AG09309 (cell line): ENCODE measurements around the gene SOWAHC.

Experiments used
- DNase-seq: peaks from one replicate; pipeline ENCODE4 v3.0.0-alpha.2; 2010; ENCODE audit warnings: low read depth
- H3K4me3 ChIP-seq: 2 replicates; pipeline ENCODE4 v1.5.1; 2011; ENCODE audit warnings: mild to moderate bottlenecking, low read depth, low read length, moderate library complexity; ENCODE audit not compliant: control insufficient read depth
- CTCF ChIP-seq: IDR thresholded peaks from 2 replicates; pipeline ENCODE4 v1.5.1; 2011; ENCODE audit warnings: mild to moderate bottlenecking, low read depth, low read length, inconsistent platforms; ENCODE audit not compliant: insufficient read depth, control insufficient read depth; ENCODE audit errors: missing control alignments

The SOWAHC gene

GRCh38 chr2:109629867-109630266, 15.7 kb downstream of the SOWAHC start:
- no peak for TF ChIP-seq CTCF
- DNase-seq: no peak
- H3K4me3 ChIP-seq: no peak overlapping the region

GRCh38 chr2:109630441-109631430, 16.6 kb downstream of the SOWAHC start:
- H3K4me3 ChIP-seq: no peak overlapping the region
- DNase-seq: no peak
- TF ChIP-seq CTCF: no peak

- H3K4me3 ChIP-seq: no peak overlapping the region
- no peak for DNase-seq
- TF ChIP-seq CTCF: no peak
These were observed 17.6 kb downstream of the SOWAHC start for GRCh38 chr2:109631741-109632140.

GRCh38 chr2:109632158-109632789, 18.1 kb downstream of the SOWAHC start:
- DNase-seq: no peak
- H3K4me3 ChIP-seq: no peak overlapping the region
- TF ChIP-seq CTCF: no peak

GRCh38 chr2:109633284-109633961, 19.3 kb downstream of the SOWAHC start:
- DNase-seq: no peak
- TF ChIP-seq CTCF: no peak
- no peak overlapping the region for H3K4me3 ChIP-seq

GRCh38 chr2:109635426-109636304, 21.5 kb downstream of the SOWAHC start:
- TF ChIP-seq CTCF: no peak
- DNase-seq: no peak
- no peak overlapping the region for H3K4me3 ChIP-seq
